ENCODE measurements around the gene SLC22A24. TPM values are rescaled to one million over a fixed set of nuclear protein-coding genes. Genes with fewer than 3 reads are reported as not detected.
"Not testable (repeated sequence)": the region's sequence is repeated elsewhere in the genome, so short reads cannot be mapped to it uniquely, and the experiment has no call there.

Gene SLC22A24
- total and polyA plus RNA-seq, 2 donors from 2014 or later: 0.86 to 0.91 TPM

DNA sequence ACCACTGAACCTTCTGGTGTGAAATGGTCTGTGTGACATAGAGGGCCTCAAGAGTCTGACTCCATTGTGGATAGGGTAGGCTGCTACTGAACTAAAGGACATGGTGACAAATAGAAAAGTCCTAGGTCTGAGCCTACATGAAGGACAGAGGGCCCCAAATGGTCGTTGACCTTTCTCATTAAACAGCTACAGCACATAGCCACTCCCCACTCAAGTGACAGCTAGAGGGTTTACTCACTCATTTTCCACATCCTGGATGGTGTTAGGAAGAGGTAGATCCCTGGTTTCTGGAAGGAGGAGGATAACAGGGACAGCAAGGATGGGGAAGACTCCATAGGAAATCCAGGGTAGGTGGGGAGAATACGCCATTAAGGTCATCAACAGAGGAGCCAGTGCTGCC is 63.3 kb downstream of the SLC22A24 start:
- TF ChIP-seq, protein P1, sequence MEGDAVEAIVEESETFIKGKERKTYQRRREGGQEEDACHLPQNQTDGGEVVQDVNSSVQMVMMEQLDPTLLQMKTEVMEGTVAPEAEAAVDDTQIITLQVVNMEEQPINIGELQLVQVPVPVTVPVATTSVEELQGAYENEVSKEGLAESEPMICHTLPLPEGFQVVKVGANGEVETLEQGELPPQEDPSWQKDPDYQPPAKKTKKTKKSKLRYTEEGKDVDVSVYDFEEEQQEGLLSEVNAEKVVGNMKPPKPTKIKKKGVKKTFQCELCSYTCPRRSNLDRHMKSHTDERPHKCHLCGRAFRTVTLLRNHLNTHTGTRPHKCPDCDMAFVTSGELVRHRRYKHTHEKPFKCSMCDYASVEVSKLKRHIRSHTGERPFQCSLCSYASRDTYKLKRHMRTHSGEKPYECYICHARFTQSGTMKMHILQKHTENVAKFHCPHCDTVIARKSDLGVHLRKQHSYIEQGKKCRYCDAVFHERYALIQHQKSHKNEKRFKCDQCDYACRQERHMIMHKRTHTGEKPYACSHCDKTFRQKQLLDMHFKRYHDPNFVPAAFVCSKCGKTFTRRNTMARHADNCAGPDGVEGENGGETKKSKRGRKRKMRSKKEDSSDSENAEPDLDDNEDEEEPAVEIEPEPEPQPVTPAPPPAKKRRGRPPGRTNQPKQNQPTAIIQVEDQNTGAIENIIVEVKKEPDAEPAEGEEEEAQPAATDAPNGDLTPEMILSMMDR (IDR thresholded peaks at IDR 0.05; ENCODE audit: borderline replicate concordance, extremely low read depth, insufficient read depth): no peak
- no peak for FAIRE-seq
- intact Hi-C loops (cut with DNase I): no loop called here
- Histone ChIP-seq H3K4me3 (ENCODE audit: low read length in 3 of 3) (no peak overlapping the region), H3K36me3 (ENCODE audit: control insufficient read depth in 2 of 3, insufficient read depth in 3 of 3, low read length in 3 of 3) (no peaks in the 10 kb centered on the region), H3K4me1 (ENCODE audit: control insufficient read depth in 2 of 3, insufficient read depth in 2 of 3, low read depth in 1 of 3, low read length in 3 of 3) (no peaks in the 10 kb centered on the region), H3K9me3 (ENCODE audit: control insufficient read depth in 2 of 3, insufficient read depth in 1 of 3, low read length in 3 of 3) (no peaks in the 10 kb centered on the region), H3K9ac (ENCODE audit: low read length in 3 of 3) (no peak overlapping the region), H3K27me3 (ENCODE audit: control insufficient read depth, insufficient read depth, low read length) (no peaks in the 10 kb centered on the region), H3K27ac (ENCODE audit: low read depth in 2 of 2, low read length in 2 of 2) (no peak overlapping the region)
- DNase-seq: no peak

DNA sequence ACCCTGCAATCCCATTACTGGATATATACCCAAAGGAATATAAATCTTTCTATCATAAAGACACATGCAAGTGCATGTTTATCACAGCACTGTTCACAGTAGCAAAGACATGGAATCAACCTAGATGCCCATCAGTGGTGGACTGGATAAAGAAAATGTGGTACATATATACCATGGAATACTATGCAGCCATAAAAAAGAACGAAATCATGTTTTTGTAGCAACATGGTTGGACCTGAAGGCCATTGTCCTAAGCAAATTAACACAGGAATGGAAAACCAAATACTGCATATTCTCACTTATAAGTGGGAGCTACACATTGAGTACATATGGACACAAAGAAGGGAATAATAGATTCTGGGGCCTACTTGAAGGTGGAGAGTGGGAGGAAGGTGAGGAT is 97.8 kb downstream of the SLC22A24 start:
- DNase-seq; intact Hi-C loops (cut with DNase I); H3K36me3 ChIP-seq (ENCODE audit: control insufficient read depth in 2 of 3, insufficient read depth in 3 of 3, low read length in 3 of 3); H3K9ac ChIP-seq (ENCODE audit: low read length in 3 of 3); FAIRE-seq; H3K4me1 ChIP-seq (ENCODE audit: control insufficient read depth in 2 of 3, insufficient read depth in 2 of 3, low read depth in 1 of 3, low read length in 3 of 3); H3K27me3 ChIP-seq (ENCODE audit: control insufficient read depth, insufficient read depth, low read length); H3K9me3 ChIP-seq (ENCODE audit: control insufficient read depth in 2 of 3, insufficient read depth in 1 of 3, low read length in 3 of 3); H3K4me3 ChIP-seq (ENCODE audit: low read length in 3 of 3); H3K27ac ChIP-seq (ENCODE audit: low read depth in 2 of 2, low read length in 2 of 2): not testable (repeated sequence)

DNA sequence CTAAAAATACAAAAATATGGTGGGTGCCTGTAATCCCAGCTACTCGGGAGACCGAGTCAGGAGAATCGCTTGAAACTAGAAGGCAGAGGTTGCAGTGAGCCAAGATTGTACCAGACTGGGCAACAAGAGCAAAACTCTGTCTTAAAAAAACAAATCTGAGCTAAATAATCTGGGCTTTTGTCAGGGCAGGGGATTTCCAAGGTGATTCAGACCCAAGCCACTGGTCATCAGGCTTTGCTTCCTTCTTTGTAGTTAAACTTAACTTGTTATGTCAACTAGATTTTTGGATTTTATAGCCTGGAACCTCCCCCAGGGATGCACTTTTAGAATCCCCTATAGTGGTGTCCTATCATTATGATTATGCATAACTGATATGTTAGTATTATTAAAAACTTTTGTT is 101.4 kb downstream of the SLC22A24 start:
- Histone ChIP-seq H3K9me3 (ENCODE audit: control insufficient read depth in 2 of 3, insufficient read depth in 1 of 3, low read length in 3 of 3) (no peaks in the 10 kb centered on the region), H3K4me3 (ENCODE audit: low read length in 3 of 3) (no peak overlapping the region), H3K4me1 (ENCODE audit: control insufficient read depth in 2 of 3, insufficient read depth in 2 of 3, low read depth in 1 of 3, low read length in 3 of 3) (no peaks in the 10 kb centered on the region), H3K27ac (ENCODE audit: low read depth in 2 of 2, low read length in 2 of 2) (no peak overlapping the region), H3K27me3 (ENCODE audit: control insufficient read depth, insufficient read depth, low read length) (no peaks in the 10 kb centered on the region), H3K36me3 (ENCODE audit: control insufficient read depth in 2 of 3, insufficient read depth in 3 of 3, low read length in 3 of 3) (no peaks in the 10 kb centered on the region), H3K9ac (ENCODE audit: low read length in 3 of 3) (no peak overlapping the region)
- TF ChIP-seq, protein P1 (IDR thresholded peaks at IDR 0.05; ENCODE audit: borderline replicate concordance, extremely low read depth, insufficient read depth): no peak
- FAIRE-seq: no peak
- intact Hi-C loops (cut with DNase I): no loop called here
- no peak for DNase-seq

DNA sequence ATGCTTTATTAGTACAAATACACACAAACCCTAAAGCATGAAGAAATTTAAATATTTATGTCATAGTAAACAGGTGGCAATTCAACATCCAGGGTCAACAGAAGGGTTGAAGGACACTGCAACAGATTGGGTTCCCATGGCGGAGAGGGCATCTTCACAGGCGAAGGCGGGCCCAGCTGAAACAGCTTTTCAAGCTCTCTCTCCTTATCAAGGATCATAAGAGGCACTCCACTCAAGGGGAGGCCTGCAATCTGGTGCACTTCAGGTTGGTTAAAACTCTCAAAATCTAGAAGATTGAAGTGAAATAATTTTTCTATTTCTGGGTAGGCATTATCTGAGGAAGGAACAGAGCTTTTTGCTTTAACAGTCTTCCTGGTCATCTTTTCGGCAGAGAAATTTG is 111.6 kb downstream of the SLC22A24 start:
- Histone ChIP-seq H3K27ac (ENCODE audit: low read depth in 2 of 2, low read length in 2 of 2) (no peak overlapping the region), H3K4me1 (ENCODE audit: control insufficient read depth in 2 of 3, insufficient read depth in 2 of 3, low read depth in 1 of 3, low read length in 3 of 3) (no peaks in the 10 kb centered on the region), H3K27me3 (ENCODE audit: control insufficient read depth, insufficient read depth, low read length) (no peaks in the 10 kb centered on the region), H3K9ac (ENCODE audit: low read length in 3 of 3) (no peak overlapping the region), H3K4me3 (ENCODE audit: low read length in 3 of 3) (no peak overlapping the region), H3K9me3 (ENCODE audit: control insufficient read depth in 2 of 3, insufficient read depth in 1 of 3, low read length in 3 of 3) (no peaks in the 10 kb centered on the region), H3K36me3 (ENCODE audit: control insufficient read depth in 2 of 3, insufficient read depth in 3 of 3, low read length in 3 of 3) (no peaks in the 10 kb centered on the region)
- FAIRE-seq: no peak
- intact Hi-C loops (cut with DNase I): no loop called here
- TF ChIP-seq, protein P1 (IDR thresholded peaks at IDR 0.05; ENCODE audit: borderline replicate concordance, extremely low read depth, insufficient read depth): no peak
- DNase-seq: no peak

Other genes with a start within 250 kb of the SLC22A24 start
- gene CHRM1, start 222.9 kb downstream of the SLC22A24 start, total RNA-seq: 0.44 TPM
- gene CHRM1, start 222.9 kb downstream of the SLC22A24 start, polyA plus RNA-seq (ENCODE audit: insufficient read depth, low read depth, low replicate concordance): 0.22 TPM
- gene SLC22A6, start 159.3 kb downstream of the SLC22A24 start, total RNA-seq: 2.4 TPM
- gene SLC22A6, start 159.3 kb downstream of the SLC22A24 start, polyA plus RNA-seq (ENCODE audit: insufficient read depth, low read depth, low replicate concordance): 362 TPM
- gene SLC22A8, start 128.4 kb downstream of the SLC22A24 start, total RNA-seq: 0.41 TPM
- gene SLC22A8, start 128.4 kb downstream of the SLC22A24 start, polyA plus RNA-seq (ENCODE audit: insufficient read depth, low read depth, low replicate concordance): 447 TPM
- not detected for gene SLC22A25, start 99.4 kb upstream of the SLC22A24 start, total RNA-seq
- not detected for gene SLC22A25, start 99.4 kb upstream of the SLC22A24 start, polyA plus RNA-seq (ENCODE audit: insufficient read depth, low read depth, low replicate concordance)
- not detected for gene SLC22A9, start 225.6 kb upstream of the SLC22A24 start, total RNA-seq
- gene SLC22A9, start 225.6 kb upstream of the SLC22A24 start, polyA plus RNA-seq (ENCODE audit: insufficient read depth, low read depth, low replicate concordance): not detected

Measured in kidney (tissue), 14 donors.